PC-9 (cell line): ENCODE results near the gene FGF9.

Experiments used
- EZH2 ChIP-seq: fragments of 200-600 bp; sonication (generic); IDR thresholded peaks from 2 replicates; pipeline ENCODE4 v1.8.0; 2017; ENCODE audit warnings: antibody characterized with exemption, low read depth
- TF ChIP-seq, protein P1 (sequence below): fragments of 200-600 bp; sonication (generic); conservative IDR thresholded peaks from 2 replicates; pipeline ENCODE4 v1.6.1; 2017; ENCODE audit warnings: mixed run types, antibody characterized with exemption, mild to moderate bottlenecking, moderate library complexity

DNA sequence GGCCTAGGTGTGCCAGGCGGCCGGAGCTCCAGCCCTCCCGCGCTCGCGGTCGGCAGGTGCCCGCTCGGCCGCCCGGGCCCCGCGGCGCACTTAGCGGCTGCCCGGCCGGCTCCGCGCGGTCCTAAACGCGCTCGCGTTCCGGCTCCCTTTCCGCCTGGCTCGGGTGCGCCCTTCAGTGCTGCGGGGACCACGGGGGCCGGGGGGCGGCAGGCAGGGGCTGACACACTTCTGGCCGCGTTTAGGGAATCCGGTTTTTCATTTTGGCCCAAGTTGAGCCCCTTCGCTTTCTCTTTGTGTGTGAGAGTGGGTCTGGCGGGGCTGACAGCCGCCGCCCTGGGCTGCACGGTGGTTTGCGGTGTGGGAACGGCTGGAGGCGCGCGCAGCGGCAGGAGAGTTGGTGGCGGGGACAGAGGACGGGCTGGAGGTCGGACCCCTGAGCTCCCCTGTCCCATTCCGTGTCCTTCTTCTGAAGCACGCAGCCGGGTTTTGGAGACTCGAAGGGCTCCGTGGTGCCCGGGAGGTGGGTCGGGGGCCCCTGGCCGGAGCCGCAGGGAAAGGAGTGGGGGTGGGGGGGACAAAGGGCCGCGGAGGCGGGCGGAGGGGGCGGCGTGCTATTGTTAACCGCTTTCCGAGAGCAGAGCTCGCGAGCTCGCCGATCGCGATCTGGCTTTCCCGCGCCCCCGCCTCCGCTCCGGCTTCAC lies 3.1 kb downstream of the FGF9 start:
- no peak for TF ChIP-seq EZH2
- TF ChIP-seq, protein P1, sequence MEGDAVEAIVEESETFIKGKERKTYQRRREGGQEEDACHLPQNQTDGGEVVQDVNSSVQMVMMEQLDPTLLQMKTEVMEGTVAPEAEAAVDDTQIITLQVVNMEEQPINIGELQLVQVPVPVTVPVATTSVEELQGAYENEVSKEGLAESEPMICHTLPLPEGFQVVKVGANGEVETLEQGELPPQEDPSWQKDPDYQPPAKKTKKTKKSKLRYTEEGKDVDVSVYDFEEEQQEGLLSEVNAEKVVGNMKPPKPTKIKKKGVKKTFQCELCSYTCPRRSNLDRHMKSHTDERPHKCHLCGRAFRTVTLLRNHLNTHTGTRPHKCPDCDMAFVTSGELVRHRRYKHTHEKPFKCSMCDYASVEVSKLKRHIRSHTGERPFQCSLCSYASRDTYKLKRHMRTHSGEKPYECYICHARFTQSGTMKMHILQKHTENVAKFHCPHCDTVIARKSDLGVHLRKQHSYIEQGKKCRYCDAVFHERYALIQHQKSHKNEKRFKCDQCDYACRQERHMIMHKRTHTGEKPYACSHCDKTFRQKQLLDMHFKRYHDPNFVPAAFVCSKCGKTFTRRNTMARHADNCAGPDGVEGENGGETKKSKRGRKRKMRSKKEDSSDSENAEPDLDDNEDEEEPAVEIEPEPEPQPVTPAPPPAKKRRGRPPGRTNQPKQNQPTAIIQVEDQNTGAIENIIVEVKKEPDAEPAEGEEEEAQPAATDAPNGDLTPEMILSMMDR: no peak
